Testis (tissue), 3 donors: ENCODE measurements around the gene PTGS1. TPM values are rescaled to one million over a fixed set of nuclear protein-coding genes. Genes with fewer than 3 reads are reported as not detected.

ENCODE experiments used
- DNase-seq: peaks from one replicate; pipeline ENCODE4 v3.0.0-alpha.2; 2019
- H3K27ac ChIP-seq, 2 donors: fragments of 200-600 bp; sonication (generic); one replicate each; pipeline ENCODE4 v1.5.1; 2019
- H3K27me3 ChIP-seq: fragments of 200-600 bp; sonication (generic); one replicate; pipeline ENCODE4 v1.5.1; 2019
- H3K36me3 ChIP-seq: fragments of 200-600 bp; sonication (generic); one replicate; pipeline ENCODE4 v1.5.1; 2017; ENCODE audit warnings: low read depth; ENCODE audit errors: missing control alignments
- H3K4me1 ChIP-seq: fragments of 200-600 bp; sonication (generic); one replicate; pipeline ENCODE4 v1.5.1; 2019
- H3K4me3 ChIP-seq, 2 donors: fragments of 200-600 bp; sonication (generic); one replicate each; pipeline ENCODE4 v1.5.1; 2017 to 2019
- H3K9me3 ChIP-seq: fragments of 200-600 bp; sonication (generic); one replicate; pipeline ENCODE4 v1.5.1; 2017
- CTCF ChIP-seq, 3 experiments: fragments of 450-650 bp in 2 of 3; fragments of 200-600 bp in 1 of 3; sonication (generic) in 1 of 3; IDR thresholded peaks; one replicate each; pipeline ENCODE4 v1.5.1; 2016 to 2019; ENCODE audit warnings: antibody characterized with exemption in 3 of 3, mild to moderate bottlenecking in 2 of 3, moderate library complexity in 1 of 3
- POLR2A ChIP-seq: fragments of 450-650 bp; IDR thresholded peaks from one replicate; pipeline ENCODE4 v1.6.1; 2017; ENCODE audit warnings: antibody characterized with exemption, mild to moderate bottlenecking, moderate library complexity
- WGBS, 2 donors: methylation state at CpG; one replicate each; pipeline ENCODE4 v1.1.5; 2018; 5-methylcytosine and 5-hydroxymethylcytosine counted together
- intact Hi-C: fragments of 100-400 bp; cut with DNase I; formaldehyde crosslinking; loops from one replicate; pipeline ENCODE4 v1.15.1; 2023; ENCODE audit warnings: low total_unique reads
- polyA plus RNA-seq: library from polyadenylated mRNA; stranded (reverse); fragments of 350-450 nt; fragmentation: Illumina TruSeq; extraction: RNeasy Lipid Tissue Mini Kit (QIAGEN cat#74804); gene quantifications from one replicate; pipeline ENCODE4 v1.2.3, GENCODE V29; 2014; ENCODE audit warnings: low read depth, low replicate concordance; ENCODE audit not compliant: insufficient read depth
- total RNA-seq, 2 donors: library from RNA; depleted of rRNA; stranded (reverse); fragments of >200 nt; gene quantifications; one replicate each; pipeline ENCODE4 v1.2.3, GENCODE V29; 2016

The PTGS1 gene
- total and polyA plus RNA-seq, 3 donors from 2014 or later: 0.93 to 10.1 (median 1.1) TPM

GRCh38 chr9:122333169-122333808, 37.5 kb upstream of the PTGS1 start:
- 71 to 81% methylated on average over 10 of the region's 10 CpGs for WGBS, 2 donors
- Histone ChIP-seq H3K4me3 (no peak overlapping the region), H3K9me3 (no peaks in the 10 kb centered on the region), H3K27ac (no peak overlapping the region), H3K4me1 (no peaks in the 10 kb centered on the region), H3K36me3 (no peaks in the 10 kb centered on the region), H3K27me3 (no peaks in the 10 kb centered on the region)
- intact Hi-C loops: no loop called here
- no peak for DNase-seq
- TF ChIP-seq CTCF (IDR thresholded peaks at IDR 0.05) (no peak), POLR2A (no peak)

GRCh38 chr9:122334916-122335315, 35.9 kb upstream of the PTGS1 start:
- intact Hi-C loops: no loop called here
- Histone ChIP-seq H3K27me3 (no peaks in the 10 kb centered on the region), H3K4me1 (no peaks in the 10 kb centered on the region), H3K9me3 (no peaks in the 10 kb centered on the region), H3K36me3 (no peaks in the 10 kb centered on the region), H3K27ac (no peak overlapping the region), H3K4me3 (no peak overlapping the region)
- WGBS, 2 donors: 69 to 81% methylated on average over 4 of the region's 4 CpGs
- TF ChIP-seq CTCF (IDR thresholded peaks at IDR 0.05): no peak
- no peak for TF ChIP-seq POLR2A
- no peak for DNase-seq

- H3K27me3 ChIP-seq: no peaks in the 10 kb centered on the region
- 75 to 96% methylated on average over 5 of the region's 5 CpGs for WGBS, 2 donors
- no peak overlapping the region for H3K4me3 ChIP-seq
- no peaks in the 10 kb centered on the region for H3K36me3 ChIP-seq
- H3K4me1 ChIP-seq: no peaks in the 10 kb centered on the region
- DNase-seq: no peak
- H3K9me3 ChIP-seq: no peaks in the 10 kb centered on the region
- H3K27ac ChIP-seq: no peak overlapping the region
- TF ChIP-seq CTCF (IDR thresholded peaks at IDR 0.05) (no peak), POLR2A (no peak)
- intact Hi-C loops: no loop called here
These were observed 34.6 kb upstream of the PTGS1 start for GRCh38 chr9:122336189-122336588.

GRCh38 chr9:122336866-122337555, 33.8 kb upstream of the PTGS1 start:
- no peak for DNase-seq
- Histone ChIP-seq H3K27ac (no peak overlapping the region), H3K4me1 (no peaks in the 10 kb centered on the region), H3K9me3 (no peaks in the 10 kb centered on the region), H3K27me3 (no peaks in the 10 kb centered on the region), H3K4me3 (no peak overlapping the region), H3K36me3 (no peaks in the 10 kb centered on the region)
- 44 to 61% methylated on average over 24 to 26 of the region's 26 CpGs for WGBS, 2 donors
- no peak for TF ChIP-seq CTCF (IDR thresholded peaks at IDR 0.05)
- TF ChIP-seq POLR2A: no peak
- intact Hi-C loops: no loop called here

- TF ChIP-seq POLR2A (no peak), CTCF (IDR thresholded peaks at IDR 0.05) (no peak)
- 68 to 72% methylated on average over 3 to 4 of the region's 4 CpGs for WGBS, 2 donors
- no peak for DNase-seq
These were observed 33.3 kb upstream of the PTGS1 start for GRCh38 chr9:122337556-122337929.

More at GRCh38 chr9:122337556-122337929, 33.3 kb upstream of the PTGS1 start:
- intact Hi-C loops: no loop called here
- Histone ChIP-seq H3K27me3 (no peaks in the 10 kb centered on the region), H3K4me3 (no peak overlapping the region), H3K9me3 (no peaks in the 10 kb centered on the region), H3K4me1 (no peaks in the 10 kb centered on the region), H3K36me3 (no peaks in the 10 kb centered on the region), H3K27ac (no peak overlapping the region)
